HG03439 (cell line): Measurements from ENCODE around the gene PPP1R13B.

ENCODE experiments used
- ATAC-seq: cut with Tn5 transposase; IDR thresholded peaks from one replicate; pipeline ENCODE4 v1.9.1; 2021; ENCODE audit warnings: mild to moderate bottlenecking, moderate library complexity; ENCODE audit not compliant: unreplicated experiment

PPP1R13B gene

GRCh38 chr14:103836976-103837725 lies 10.2 kb downstream of the PPP1R13B start:
- no peak for ATAC-seq

GRCh38 chr14:103834956-103835355 lies 12.4 kb downstream of the PPP1R13B start:
- ATAC-seq, result no peak

GRCh38 chr14:103833711-103834110 lies 13.7 kb downstream of the PPP1R13B start:
- no peak for ATAC-seq

GRCh38 chr14:103832046-103832445 lies 15.3 kb downstream of the PPP1R13B start:
- no peak for ATAC-seq

- no peak for ATAC-seq
Measured at GRCh38 chr14:103830511-103831270, 16.7 kb downstream of the PPP1R13B start.

- no peak for ATAC-seq
Measured at GRCh38 chr14:103828315-103828967, 18.9 kb downstream of the PPP1R13B start.

GRCh38 chr14:103825101-103825500 lies 22.3 kb downstream of the PPP1R13B start:
- ATAC-seq, result no peak

- no peak for ATAC-seq
Measured at GRCh38 chr14:103820908-103821307, 26.5 kb downstream of the PPP1R13B start.

- ATAC-seq, result no peak
Measured at GRCh38 chr14:103820382-103820781, 27.0 kb downstream of the PPP1R13B start.

GRCh38 chr14:103819503-103820307 lies 27.7 kb downstream of the PPP1R13B start:
- no peak for ATAC-seq

- no peak for ATAC-seq
Measured at GRCh38 chr14:103818870-103819269, 28.5 kb downstream of the PPP1R13B start.

- no peak for ATAC-seq
Measured at GRCh38 chr14:103818422-103818821, 29.0 kb downstream of the PPP1R13B start.

- ATAC-seq, result no peak
Measured at GRCh38 chr14:103817595-103817994, 29.8 kb downstream of the PPP1R13B start.

- no peak for ATAC-seq
Measured at GRCh38 chr14:103816991-103817390, 30.4 kb downstream of the PPP1R13B start.

GRCh38 chr14:103815253-103815652 lies 32.1 kb downstream of the PPP1R13B start:
- no peak for ATAC-seq

- no peak for ATAC-seq
Measured at GRCh38 chr14:103811189-103811588, 36.2 kb downstream of the PPP1R13B start.

GRCh38 chr14:103808403-103809001 lies 38.9 kb downstream of the PPP1R13B start:
- ATAC-seq, result no peak

- ATAC-seq, result no peak
Measured at GRCh38 chr14:103806805-103807204, 40.6 kb downstream of the PPP1R13B start.

GRCh38 chr14:103805708-103806107 lies 41.7 kb downstream of the PPP1R13B start:
- no peak for ATAC-seq

GRCh38 chr14:103803661-103804060 lies 43.7 kb downstream of the PPP1R13B start:
- no peak for ATAC-seq
